K562 (cell line): Measurements from ENCODE around the gene LAMA3. TPM values are rescaled to one million over a fixed set of nuclear protein-coding genes. Genes with fewer than 3 reads are reported as not detected.

Experiments used
- ATAC-seq: fragments of 200-7000 bp; cut with Tn5 transposase; 3 replicates; pipeline ENCODE4 v1.9.1; 2020; ENCODE audit warnings: moderate library complexity
- BruUV-seq: library from RNA; stranded (reverse); fragments of 400-500 nt; replicated peaks from 2 replicates; lab custom pipeline; 2021; lab: Mats Ljungman, UMichigan
- CTCF ChIA-PET: fragments of 300-600 bp; formaldehyde crosslinking; extraction: SDS; loops from one replicate; lab custom pipeline; 2021; ENCODE audit warnings: low intra/inter-chr PET ratio; lab: Yijun Ruan, JAX
- POLR2A ChIA-PET: fragments of 300-600, 350-650 bp; sonication (Branson Sonifier 250); formaldehyde crosslinking; extraction: SDS; loops from one replicate; lab custom pipeline; 2021; ENCODE audit warnings: antibody characterized with exemption, inconsistent platforms; lab: Yijun Ruan, JAX
- DNase-seq, 4 experiments: peaks; one replicate each; pipeline versions ENCODE4 v3.0.0 to v3.0.0-alpha.2; 2011 to 2018; ENCODE audit warnings: low spot score in 3 of 4, mixed read lengths in 3 of 4; ENCODE audit errors: extremely low read depth in 1 of 4
- FAIRE-seq: peaks from 2 replicates; lab custom pipeline; 2011; peaks lifted over from hg19 to GRCh38; lab: Jason Lieb, UNC
- H2AFZ ChIP-seq: 2 replicates; pipeline ENCODE4 v1.6.0; 2011; ENCODE audit warnings: low read depth, low read length, control low read depth, inconsistent platforms
- H3K27ac ChIP-seq: fragments of 200-600 bp; 3 replicates; pipeline ENCODE4 v1.8.0; 2011; ENCODE audit warnings: low read depth, mild to moderate bottlenecking, control low read depth, inconsistent platforms, low read length, moderate library complexity, mixed read lengths; ENCODE audit errors: extremely low read depth
- H3K27me3 ChIP-seq, 2 experiments: fragments of 300-600 bp in 1 of 2; 2 replicates in 1 of 2; 3 replicates in 1 of 2; pipeline versions ENCODE4 v1.6.0 to v1.8.0; 2011; ENCODE audit warnings: inconsistent platforms in 2 of 2, low read length in 2 of 2, mild to moderate bottlenecking in 1 of 2, mixed read lengths in 1 of 2, moderate library complexity in 1 of 2; ENCODE audit not compliant: control insufficient read depth in 2 of 2, insufficient read depth in 2 of 2
- H3K36me3 ChIP-seq: fragments of 300-600 bp; 3 replicates; pipeline ENCODE4 v1.8.0; 2011; ENCODE audit warnings: mild to moderate bottlenecking, low read length, inconsistent platforms; ENCODE audit not compliant: control insufficient read depth, insufficient read depth
- H3K4me1 ChIP-seq, 2 experiments: fragments of 200-600 bp in 1 of 2; replicated peaks in 1 of 2; 2 replicates in 1 of 2; 3 replicates in 1 of 2; pipeline versions ENCODE4 v1.5.1 to v1.8.0; 2011; ENCODE audit warnings: inconsistent platforms in 2 of 2, low read length in 2 of 2, mild to moderate bottlenecking in 1 of 2, mixed read lengths in 1 of 2, moderate library complexity in 1 of 2; ENCODE audit not compliant: control insufficient read depth in 2 of 2, insufficient read depth in 2 of 2
- H3K4me2 ChIP-seq: 2 replicates; pipeline ENCODE4 v1.6.1; 2011; ENCODE audit warnings: low read length, control low read depth, inconsistent platforms, mixed read lengths; ENCODE audit not compliant: insufficient read depth
- H3K4me3 ChIP-seq: fragments of 200-600 bp; sonication (generic), shearing (Covaris generic); 2 replicates; pipeline ENCODE4 v1.5.1; 2016; ENCODE audit warnings: control low read depth, inconsistent platforms
- H3K79me2 ChIP-seq: fragments of 200-600 bp; 3 replicates; pipeline ENCODE4 v1.8.0; 2011; ENCODE audit warnings: low read length, inconsistent platforms; ENCODE audit not compliant: control insufficient read depth, insufficient read depth
- H3K9ac ChIP-seq, 2 experiments: 2 replicates each; pipeline versions ENCODE4 v1.6.0 to v1.6.1; 2011; ENCODE audit warnings: low read depth in 2 of 2, low read length in 2 of 2, control low read depth in 1 of 2, inconsistent platforms in 1 of 2, mild to moderate bottlenecking in 1 of 2, mixed read lengths in 1 of 2; ENCODE audit not compliant: insufficient read depth in 1 of 2
- H3K9me1 ChIP-seq: one replicate; pipeline ENCODE4 v1.6.0; 2011; ENCODE audit warnings: inconsistent platforms, mild to moderate bottlenecking, low read length, moderate library complexity; ENCODE audit not compliant: control insufficient read depth, insufficient read depth
- H3K9me3 ChIP-seq: replicated peaks from 2 replicates; pipeline ENCODE4 v1.5.1; 2011; ENCODE audit warnings: low read depth, low read length, inconsistent platforms; ENCODE audit not compliant: control insufficient read depth, insufficient read depth
- H4K20me1 ChIP-seq: replicated peaks from 2 replicates; pipeline ENCODE4 v1.6.1; 2011; ENCODE audit warnings: low read length, inconsistent platforms, mixed read lengths; ENCODE audit not compliant: control insufficient read depth, insufficient read depth
- ASH1L ChIP-seq: fragments of 450-650 bp; IDR thresholded peaks from 2 replicates; pipeline ENCODE4 v1.6.1; 2018; ENCODE audit warnings: borderline replicate concordance, mild to moderate bottlenecking, low read depth; ENCODE audit not compliant: partially characterized antibody
- CTBP1 ChIP-seq: fragments of 450-650 bp; IDR thresholded peaks from 2 replicates; pipeline ENCODE4 v1.6.1; 2016; ENCODE audit warnings: borderline replicate concordance
- E4F1 ChIP-seq: fragments of 250-450 bp; sonication (Bioruptor Pico); IDR thresholded peaks from 2 replicates; pipeline ENCODE4 v1.5.0; 2021; ENCODE audit warnings: mild to moderate bottlenecking, borderline replicate concordance
- ETV6 ChIP-seq, 3 experiments: fragments of 150-350 bp in 1 of 3; sonication (generic) in 1 of 3; formaldehyde crosslinking in 1 of 3; IDR thresholded peaks; 2 replicates each; pipeline versions ENCODE4 v1.6.1 to v1.8.0; 2014 to 2022; ENCODE audit warnings: borderline replicate concordance in 2 of 3, low read depth in 2 of 3, antibody characterized with exemption in 1 of 3, low read length in 1 of 3, mild to moderate bottlenecking in 1 of 3, missing genetic modification reagents in 1 of 3
- HLTF ChIP-seq: fragments of 450-650 bp; IDR thresholded peaks from 2 replicates; pipeline ENCODE4 v1.6.1; 2016
- KDM2B ChIP-seq: fragments of 250-450 bp; sonication (Bioruptor Pico); IDR thresholded peaks from 2 replicates; pipeline ENCODE4 v1.8.0; 2021; ENCODE audit warnings: mild to moderate bottlenecking, moderate library complexity
- MTA1 ChIP-seq: fragments of 450-650 bp; IDR thresholded peaks from 2 replicates; pipeline ENCODE4 v1.6.1; 2017; ENCODE audit warnings: borderline replicate concordance
- SAFB ChIP-seq: fragments of 200-400 bp; formaldehyde crosslinking; IDR thresholded peaks from 2 replicates; pipeline ENCODE4 v1.6.1; 2017; ENCODE audit warnings: low read depth, low read length, borderline replicate concordance
- ZBTB43 ChIP-seq: sonication (generic); formaldehyde crosslinking; IDR thresholded peaks from 2 replicates; pipeline ENCODE4 v1.8.0; 2023; ENCODE audit warnings: mild to moderate bottlenecking, missing genetic modification reagents
- ZFX ChIP-seq: sonication (generic); formaldehyde crosslinking; IDR thresholded peaks from 2 replicates; pipeline ENCODE4 v1.8.0; 2022; ENCODE audit warnings: mild to moderate bottlenecking, missing genetic modification reagents, moderate library complexity
- WGBS: fragments of 100-300 bp; shearing (Covaris generic); methylation state at CpG from one replicate; pipeline ENCODE4 v1.1.6; 2016; ENCODE audit warnings: low coverage, mixed read lengths; ENCODE audit not compliant: insufficient coverage; ENCODE audit errors: missing lambda C conversion rate; 5-methylcytosine and 5-hydroxymethylcytosine counted together
- in situ Hi-C: fragments of 300-500 bp; cut with MboI; formaldehyde crosslinking; loops from 4 replicates; pipeline ENCODE4 v1.15.0; 2018; ENCODE audit warnings: inconsistent platforms, mixed read lengths
- intact Hi-C: fragments of 100-400 bp; cut with micrococcal nuclease; formaldehyde crosslinking; loops from 2 replicates; pipeline ENCODE4 v1.14.2; 2022
- polyA plus RNA-seq, 8 experiments: library from polyadenylated mRNA; depleted of rRNA in 4 of 8; stranded (reverse) in 5 of 8; unstranded in 3 of 8; fragments of >200 nt; fragmentation: Nextera tagmentation in 2 of 8; fragmentation: Illumina TruSeq in 1 of 8; extraction: Ambion mirVana in 2 of 8; extraction: Trizol in 1 of 8; gene quantifications; 2 replicates each; pipeline versions ENCODE4 v1.2.1 to v1.2.3, GENCODE V29; 2011 to 2014; ENCODE audit warnings: inconsistent platforms in 1 of 8, missing spikeins in 1 of 8
- total RNA-seq, 7 experiments: library from RNA; depleted of rRNA in 6 of 7; stranded (reverse); fragments of >200 nt in 6 of 7; fragmentation: Illumina TruSeq in 2 of 7; extraction: Trizol in 2 of 7; gene quantifications; 2 replicates each; pipeline versions ENCODE4 v1.2.1 to v1.2.3, GENCODE V29; 2011 to 2021; ENCODE audit warnings: low replicate concordance in 1 of 7

The LAMA3 gene
- total and polyA plus RNA-seq, 9 of the 15 experiments (the other 6 are each of a cell fraction or from before 2014, with no cell fraction given): 0.07 TPM; not detected in 8

GRCh38 chr18:23648456-23648855, 40.8 kb upstream of the LAMA3 start:
- H3K27me3 ChIP-seq: peaks cover 30 to 40% of the 10 kb centered on the region in 2 experiments
- no TSS peak for BruUV-seq
- intact Hi-C loops (no loop called here), in situ Hi-C loops (no loop called here)
- 2% methylated on average over 3 of the region's 3 CpGs for WGBS
- CTCF ChIA-PET: no interaction called here
- H3K79me2 ChIP-seq: no peaks in the 10 kb centered on the region
- no peak overlapping the region for H3K4me3 ChIP-seq
- no peak for DNase-seq
- no peaks in the 10 kb centered on the region for H3K9me3 ChIP-seq
- H3K4me1 ChIP-seq: no peaks in the 10 kb centered on the region
- POLR2A ChIA-PET: no interaction called here
- H2AFZ ChIP-seq: no peak overlapping the region
- ATAC-seq: no peak
- no peak overlapping the region for H3K9ac ChIP-seq
- no peaks in the 10 kb centered on the region for H3K9me1 ChIP-seq
- H3K4me2 ChIP-seq: no peak overlapping the region
- FAIRE-seq: no peak
- no peaks in the 10 kb centered on the region for H3K36me3 ChIP-seq
- TF ChIP-seq SAFB (no peak), HLTF (no peak), ZFX (CRISPR knock-in tag) (no peak), ASH1L (no peak), E4F1 (CRISPR knock-in tag) (no peak), ETV6 (IDR thresholded peaks at IDR 0.05; ENCODE audit: borderline replicate concordance in 1 of 2, low read depth in 2 of 2, low read length in 1 of 2) (no peak), ETV6 (CRISPR knock-in tag; IDR thresholded peaks at IDR 0.05; ENCODE audit: borderline replicate concordance) (no peak), KDM2B (CRISPR knock-in tag) (no peak), MTA1 (no peak), ZBTB43 (CRISPR knock-in tag) (no peak), CTBP1 (no peak)
- no peak overlapping the region for H3K27ac ChIP-seq
- no peaks in the 10 kb centered on the region for H4K20me1 ChIP-seq
